ENCODE measurements around the gene SCUBE1.

Gene SCUBE1

GRCh38 chr22:43276321-43276720 is 66.9 kb downstream of the SCUBE1 start:
- no peak overlapping the region for H3K9ac ChIP-seq (ENCODE audit: low read length)
- H3F3A ChIP-seq (ENCODE audit: insufficient read depth, low read length): no peaks in the 10 kb centered on the region
- no peaks in the 10 kb centered on the region for H3K4me1 ChIP-seq (ENCODE audit: insufficient read depth, low read length, severe bottlenecking)
- H3K4me2 ChIP-seq (ENCODE audit: low read length): no peak overlapping the region
- H3K27me3 ChIP-seq (ENCODE audit: insufficient read depth, low read length): peaks cover 5% of the 10 kb centered on the region
- no peak overlapping the region for H2AFZ ChIP-seq (ENCODE audit: low read length)
- no peaks in the 10 kb centered on the region for H3K36me3 ChIP-seq (ENCODE audit: insufficient read depth, low read length)
- no peak overlapping the region for H3K27ac ChIP-seq (ENCODE audit: low read depth, low read length, poor library complexity, severe bottlenecking)
- H3K9me2 ChIP-seq (ENCODE audit: low read depth, low read length): no peaks in the 10 kb centered on the region
- no peaks in the 10 kb centered on the region for H3K79me2 ChIP-seq (ENCODE audit: insufficient read depth, low read length)
- no peaks in the 10 kb centered on the region for H4K20me1 ChIP-seq (ENCODE audit: insufficient read depth, low read length)
- H3K9me3 ChIP-seq (ENCODE audit: low read length): no peaks in the 10 kb centered on the region
- TF ChIP-seq EZH2 (IDR thresholded peaks at IDR 0.05; ENCODE audit: borderline replicate concordance, low read length) (no peak), CTCF (IDR thresholded peaks at IDR 0.05; ENCODE audit: low read length) (no peak)
- no peak overlapping the region for H3K4me3 ChIP-seq (ENCODE audit: low read depth, low read length, poor library complexity, severe bottlenecking)

- Histone ChIP-seq H2AFZ (ENCODE audit: low read length) (no peak overlapping the region), H3K4me1 (ENCODE audit: insufficient read depth, low read length, severe bottlenecking) (no peaks in the 10 kb centered on the region), H3K27me3 (ENCODE audit: insufficient read depth, low read length) (peaks cover 5% of the 10 kb centered on the region), H3K36me3 (ENCODE audit: insufficient read depth, low read length) (no peaks in the 10 kb centered on the region), H3K79me2 (ENCODE audit: insufficient read depth, low read length) (no peaks in the 10 kb centered on the region), H3K9me2 (ENCODE audit: low read depth, low read length) (no peaks in the 10 kb centered on the region), H4K20me1 (ENCODE audit: insufficient read depth, low read length) (no peaks in the 10 kb centered on the region), H3F3A (ENCODE audit: insufficient read depth, low read length) (no peaks in the 10 kb centered on the region), H3K27ac (ENCODE audit: low read depth, low read length, poor library complexity, severe bottlenecking) (no peak overlapping the region), H3K9ac (ENCODE audit: low read length) (no peak overlapping the region), H3K4me3 (ENCODE audit: low read depth, low read length, poor library complexity, severe bottlenecking) (no peak overlapping the region), H3K9me3 (ENCODE audit: low read length) (no peaks in the 10 kb centered on the region), H3K4me2 (ENCODE audit: low read length) (no peak overlapping the region)
- TF ChIP-seq CTCF (IDR thresholded peaks at IDR 0.05; ENCODE audit: low read length) (no peak), EZH2 (IDR thresholded peaks at IDR 0.05; ENCODE audit: borderline replicate concordance, low read length) (no peak)
These were observed 67.4 kb downstream of the SCUBE1 start for GRCh38 chr22:43275545-43276317.

DNA sequence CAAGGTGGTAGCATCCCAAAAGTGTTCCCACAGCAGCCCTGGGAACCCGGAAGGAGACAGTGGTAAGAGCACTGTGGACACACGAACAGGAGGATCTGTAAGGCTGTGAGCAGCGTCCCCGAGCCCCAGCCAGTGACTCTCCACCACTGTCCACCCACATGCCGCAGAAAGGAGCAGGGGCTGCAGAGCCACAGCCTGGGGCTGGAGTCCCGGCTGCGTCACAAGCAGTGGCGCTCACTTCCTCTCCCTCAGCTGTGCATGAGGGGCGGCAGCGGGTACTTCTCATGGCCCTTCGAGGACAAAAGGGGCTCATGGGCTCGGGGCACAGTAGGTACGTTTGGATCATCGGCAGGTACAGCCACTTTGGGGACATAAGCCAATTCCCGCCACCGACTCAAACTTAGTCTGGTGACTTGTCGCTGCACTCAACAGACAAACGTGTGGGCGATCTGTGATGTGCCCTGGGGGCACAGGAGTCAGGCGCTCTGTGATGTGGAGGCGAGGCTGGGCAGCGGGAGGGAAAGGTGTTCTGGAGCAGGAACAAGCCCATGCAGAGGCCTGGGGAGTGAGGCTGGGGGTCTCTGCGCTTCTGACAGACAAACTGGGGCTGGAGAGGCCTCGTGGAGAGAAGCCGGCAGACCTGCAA is 68.5 kb downstream of the SCUBE1 start:
- H3K4me2 ChIP-seq (ENCODE audit: low read length): no peak overlapping the region

More for the DNA sequence above, 68.5 kb downstream of the SCUBE1 start:
- Histone ChIP-seq H3K9ac (ENCODE audit: low read length) (no peak overlapping the region), H4K20me1 (ENCODE audit: insufficient read depth, low read length) (no peaks in the 10 kb centered on the region), H3K9me3 (ENCODE audit: low read length) (no peaks in the 10 kb centered on the region), H3K27me3 (ENCODE audit: insufficient read depth, low read length) (peaks cover 5% of the 10 kb centered on the region), H3K4me1 (ENCODE audit: insufficient read depth, low read length, severe bottlenecking) (no peaks in the 10 kb centered on the region), H3K27ac (ENCODE audit: low read depth, low read length, poor library complexity, severe bottlenecking) (no peak overlapping the region), H2AFZ (ENCODE audit: low read length) (no peak overlapping the region), H3K79me2 (ENCODE audit: insufficient read depth, low read length) (no peaks in the 10 kb centered on the region), H3K36me3 (ENCODE audit: insufficient read depth, low read length) (no peaks in the 10 kb centered on the region), H3F3A (ENCODE audit: insufficient read depth, low read length) (no peaks in the 10 kb centered on the region), H3K4me3 (ENCODE audit: low read depth, low read length, poor library complexity, severe bottlenecking) (no peak overlapping the region), H3K9me2 (ENCODE audit: low read depth, low read length) (no peaks in the 10 kb centered on the region)
- TF ChIP-seq EZH2 (IDR thresholded peaks at IDR 0.05; ENCODE audit: borderline replicate concordance, low read length): no peak
- no peak for TF ChIP-seq CTCF (IDR thresholded peaks at IDR 0.05; ENCODE audit: low read length)

Data from OCI-LY1 (cell line).